K562 (cell line): Measurements from ENCODE around the gene IL3RA. TPM values are rescaled to one million over a fixed set of nuclear protein-coding genes. Genes with fewer than 3 reads are reported as not detected.

Source experiments
- CREB3 ChIP-seq: fragments of 450-650 bp; conservative IDR thresholded peaks from 2 replicates; pipeline ENCODE4 v1.6.1; 2016; ENCODE audit warnings: missing genetic modification characterization, low read depth, mild to moderate bottlenecking, missing compliant biosample characterization, moderate library complexity
- CREB5 ChIP-seq: fragments of 250-450 bp; sonication (Bioruptor Pico); IDR thresholded peaks from 2 replicates; pipeline ENCODE4 v1.5.0; 2020; ENCODE audit warnings: mild to moderate bottlenecking
- FOSL1 ChIP-seq: fragments of 200-800 bp; sonication (Bioruptor generic); conservative IDR thresholded peaks from 2 replicates; pipeline ENCODE4 v1.6.1; 2016; ENCODE audit warnings: missing genetic modification characterization, missing compliant biosample characterization
- MGA ChIP-seq: fragments of 450-650 bp; IDR thresholded peaks from 2 replicates; pipeline ENCODE4 v1.6.1; 2016; ENCODE audit warnings: mild to moderate bottlenecking, moderate library complexity
- PTBP1 ChIP-seq: fragments of 200-400 bp; formaldehyde crosslinking; IDR thresholded peaks from 2 replicates; pipeline ENCODE4 v1.6.1; 2017; ENCODE audit warnings: low read depth, low read length
- SRSF1 ChIP-seq: fragments of 200-400 bp; formaldehyde crosslinking; IDR thresholded peaks from 2 replicates; pipeline ENCODE4 v1.6.1; 2017; ENCODE audit warnings: mild to moderate bottlenecking, low read depth, low read length, moderate library complexity
- ZBTB12 ChIP-seq: fragments of 250-450 bp; sonication (Bioruptor Pico); IDR thresholded peaks from 2 replicates; pipeline ENCODE4 v1.4.0; 2020
- ZNF239 ChIP-seq: fragments of 250-450 bp; sonication (Bioruptor Pico); IDR thresholded peaks from 2 replicates; pipeline ENCODE4 v1.4.0; 2020; ENCODE audit warnings: mild to moderate bottlenecking
- ZNF512 ChIP-seq: IDR thresholded peaks from 2 replicates; pipeline ENCODE4 v1.6.1; 2016; ENCODE audit warnings: missing genetic modification characterization, missing compliant biosample characterization
- polyA plus RNA-seq, 8 experiments: library from polyadenylated mRNA; depleted of rRNA in 4 of 8; stranded (reverse) in 5 of 8; unstranded in 3 of 8; fragments of >200 nt; fragmentation: Nextera tagmentation in 2 of 8; fragmentation: Illumina TruSeq in 1 of 8; extraction: Ambion mirVana in 2 of 8; extraction: Trizol in 1 of 8; gene quantifications; 2 replicates each; pipeline versions ENCODE4 v1.2.1 to v1.2.3, GENCODE V29; 2011 to 2014; ENCODE audit warnings: inconsistent platforms in 1 of 8, missing spikeins in 1 of 8
- total RNA-seq, 7 experiments: library from RNA; depleted of rRNA in 6 of 7; stranded (reverse); fragments of >200 nt in 6 of 7; fragmentation: Illumina TruSeq in 2 of 7; extraction: Trizol in 2 of 7; gene quantifications; 2 replicates each; pipeline versions ENCODE4 v1.2.1 to v1.2.3, GENCODE V29; 2011 to 2021; ENCODE audit warnings: low replicate concordance in 1 of 7

Gene IL3RA
- total and polyA plus RNA-seq, 9 of the 15 experiments (the other 6 are each of a cell fraction or from before 2014, with no cell fraction given), result not detected

- no peak for TF ChIP-seq MGA
- no peak for TF ChIP-seq PTBP1
- TF ChIP-seq ZNF512 (tag), result no peak
- TF ChIP-seq ZBTB12, result no peak
- no peak for TF ChIP-seq CREB5 (CRISPR knock-in tag)
- TF ChIP-seq ZNF239 (CRISPR knock-in tag), result no peak
- no peak for TF ChIP-seq SRSF1
- no peak for TF ChIP-seq CREB3 (tag)
- no peak for TF ChIP-seq FOSL1 (tag)
Observed at GRCh38 chrX:1397441-1398270, 61.1 kb downstream of the IL3RA start (continued).
